ENCODE data around the gene ADK. TPM values are rescaled to one million over a fixed set of nuclear protein-coding genes. Genes with fewer than 3 reads are reported as not detected.

The ADK gene
- total and polyA plus RNA-seq, 2 of the 13 experiments (the other 11 are each of a cell fraction or from before 2014, with no cell fraction given) = 48.6 to 79.1 TPM

DNA sequence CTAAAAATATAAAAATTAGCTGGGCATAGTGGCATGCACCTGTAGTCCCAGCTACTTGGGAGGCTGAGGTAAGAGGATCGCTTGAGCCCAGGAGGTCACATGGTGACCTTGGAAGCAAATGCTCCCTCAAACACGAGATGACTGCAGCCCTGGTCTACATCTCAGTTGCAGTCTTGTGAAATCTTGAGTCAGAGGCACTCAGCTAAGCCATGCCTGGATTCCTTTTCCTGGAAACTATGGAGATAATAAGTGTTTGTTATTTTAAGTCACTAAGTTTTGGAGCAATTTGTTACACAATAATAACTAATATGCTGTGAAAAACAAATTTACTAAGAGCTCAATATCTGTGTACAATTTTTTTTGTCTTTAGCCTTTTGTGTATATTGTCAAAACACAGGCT, 391.1 kb downstream of the ADK start:
- no peak for ATAC-seq
- Histone ChIP-seq H3K79me2 (ENCODE audit: insufficient read depth, low read length) (no peaks in the 10 kb centered on the region), H3K9me3 (ENCODE audit: low read length) (no peaks in the 10 kb centered on the region), H2AFZ (ENCODE audit: low read length) (no peak overlapping the region), H3K4me2 (ENCODE audit: low read depth, low read length) (no peak overlapping the region), H3K27ac (ENCODE audit: extremely low read length, insufficient read depth, low read length) (no peak overlapping the region), H3K36me3 (replicated peaks in 1 of 2; ENCODE audit: control insufficient read depth in 1 of 2, insufficient read depth in 2 of 2, low read length in 2 of 2) (no peaks in the 10 kb centered on the region), H3K4me3 (replicated peaks in 1 of 3; ENCODE audit: insufficient read depth in 1 of 3, low read depth in 2 of 3, low read length in 3 of 3) (no peak overlapping the region), H3K9ac (ENCODE audit: insufficient read depth, low read depth, low read length) (no peak overlapping the region), H4K20me1 (ENCODE audit: insufficient read depth, low read length) (no peaks in the 10 kb centered on the region), H3K4me1 (ENCODE audit: insufficient read depth, low read length) (no peaks in the 10 kb centered on the region), H3K27me3 (ENCODE audit: control insufficient read depth in 1 of 2, insufficient read depth in 2 of 2, low read length in 2 of 2) (no peaks in the 10 kb centered on the region)
- DNase-seq (ENCODE audit: low spot score) = no peak
- no peak for FAIRE-seq
- POLR2A ChIA-PET = no interaction called here
- in situ Hi-C loops (cut with HindIII; ENCODE audit: extremely low pct_ligation_motif_present, low pct_unique_long_range_greater_than_20kb) (no loop called here), intact Hi-C loops (cut with micrococcal nuclease; ENCODE audit: unreplicated experiment) (no loop called here)
- no TSS peak for BruUV-seq (replicated peaks)
- WGBS (ENCODE audit: low lambda C conversion rate) = 85% methylated on average over 2 of the region's 2 CpGs
- TF ChIP-seq NCOA1 (CRISPR knock-in tag; IDR thresholded peaks at IDR 0.05) (no peak), TEAD2 (CRISPR knock-in tag; IDR thresholded peaks at IDR 0.05) (no peak), AGO2 (optimal IDR thresholded peaks at IDR 0.05; ENCODE audit: low read depth, low read length) (no peak), PREB (CRISPR knock-in tag; IDR thresholded peaks at IDR 0.05) (no peak)
- CTCF ChIA-PET (ENCODE audit: low intra/inter-chr PET ratio, low total read pairs) = no interaction called here

GRCh38 chr10:74543276-74543675, 392.3 kb downstream of the ADK start:
- peaks cover 8% of the 10 kb centered on the region for H3K4me1 ChIP-seq (ENCODE audit: insufficient read depth, low read length)
- DNase-seq (ENCODE audit: low spot score) (no peak), FAIRE-seq (no peak), ATAC-seq (no peak)
- no peaks in the 10 kb centered on the region for H3K36me3 ChIP-seq (replicated peaks in 1 of 2; ENCODE audit: control insufficient read depth in 1 of 2, insufficient read depth in 2 of 2, low read length in 2 of 2)
- TF ChIP-seq PPARG (CRISPR knock-in tag; conservative IDR thresholded peaks at IDR 0.05) (no peak), ZNF777 (CRISPR knock-in tag; IDR thresholded peaks at IDR 0.05) (no peak), HNF4G (IDR thresholded peaks at IDR 0.05; ENCODE audit: borderline replicate concordance, low read depth, low read length) (no peak), HNF4G (CRISPR knock-in tag; IDR thresholded peaks at IDR 0.05; ENCODE audit: borderline replicate concordance, low read depth) (no peak)
- H3K27me3 ChIP-seq (ENCODE audit: control insufficient read depth in 1 of 2, insufficient read depth in 2 of 2, low read length in 2 of 2) = no peaks in the 10 kb centered on the region
- POLR2A ChIA-PET = no interaction called here
- H3K27ac ChIP-seq (ENCODE audit: extremely low read length, insufficient read depth, low read length) = no peak overlapping the region
- no peaks in the 10 kb centered on the region for H3K79me2 ChIP-seq (ENCODE audit: insufficient read depth, low read length)
- no peak overlapping the region for H3K4me2 ChIP-seq (ENCODE audit: low read depth, low read length)
- intact Hi-C loops (cut with micrococcal nuclease; ENCODE audit: unreplicated experiment) = no loop called here
- BruUV-seq (replicated peaks) = no TSS peak
- no peaks in the 10 kb centered on the region for H4K20me1 ChIP-seq (ENCODE audit: insufficient read depth, low read length)
- no peak overlapping the region for H3K9ac ChIP-seq (ENCODE audit: insufficient read depth, low read depth, low read length)
- WGBS (ENCODE audit: low lambda C conversion rate) = 100% methylated on average over 1 of the region's 1 CpG
- H3K9me3 ChIP-seq (ENCODE audit: low read length) = no peaks in the 10 kb centered on the region
- in situ Hi-C loops (cut with HindIII; ENCODE audit: extremely low pct_ligation_motif_present, low pct_unique_long_range_greater_than_20kb) = no loop called here
- H3K4me3 ChIP-seq (replicated peaks in 1 of 3; ENCODE audit: insufficient read depth in 1 of 3, low read depth in 2 of 3, low read length in 3 of 3) = no peak overlapping the region
- H2AFZ ChIP-seq (ENCODE audit: low read length) = no peak overlapping the region
- CTCF ChIA-PET (ENCODE audit: low intra/inter-chr PET ratio, low total read pairs) = no interaction called here
